Neural crest cell (in vitro differentiated cells): ENCODE data around the gene ST6GAL2. TPM values are rescaled to one million over a fixed set of nuclear protein-coding genes. Genes with fewer than 3 reads are reported as not detected.

Experiments
- DNase-seq: peaks from one replicate; pipeline ENCODE4 v3.0.0; 2021; ENCODE audit warnings: low read depth, mixed read lengths, low spot score
- H3K27ac Mint-ChIP-seq: one replicate; pipeline ENCODE4 v1.8.0; 2021; ENCODE audit warnings: mild to moderate bottlenecking, mixed read lengths; ENCODE audit not compliant: unreplicated experiment
- H3K27me3 Mint-ChIP-seq: 2 replicates; pipeline ENCODE4 v1.8.0; 2021; ENCODE audit warnings: low read depth, mild to moderate bottlenecking, mixed read lengths
- H3K36me3 Mint-ChIP-seq: 2 replicates; pipeline ENCODE4 v1.8.0; 2021; ENCODE audit warnings: low read depth, mild to moderate bottlenecking, mixed read lengths
- H3K4me1 Mint-ChIP-seq: 2 replicates; pipeline ENCODE4 v1.8.0; 2021; ENCODE audit warnings: mixed read lengths
- H3K4me3 Mint-ChIP-seq: one replicate; pipeline ENCODE4 v1.8.0; 2021; ENCODE audit warnings: mild to moderate bottlenecking, mixed read lengths
- H3K9me3 Mint-ChIP-seq: 2 replicates; pipeline ENCODE4 v1.8.0; 2021; ENCODE audit warnings: mixed read lengths
- CTCF ChIP-seq: fragments of 200-600 bp; sonication (generic); conservative IDR thresholded peaks from 2 replicates; pipeline ENCODE4 v1.5.0; 2021; ENCODE audit warnings: antibody characterized with exemption, mild to moderate bottlenecking
- total RNA-seq: library from RNA; stranded (reverse); gene quantifications from 2 replicates; pipeline ENCODE4 v1.2.1, GENCODE V29; 2021

ST6GAL2 gene
- total RNA-seq, 1 donor from 2014 or later = 9.7 TPM

GRCh38 chr2:106843910-106844250, 42.1 kb downstream of the ST6GAL2 start:
- H3K9me3 Mint-ChIP-seq = no peaks in the 10 kb centered on the region
- H3K4me3 Mint-ChIP-seq = no peak overlapping the region
- TF ChIP-seq CTCF = no peak
- no peak overlapping the region for H3K27ac Mint-ChIP-seq
- DNase-seq = no peak
- no peaks in the 10 kb centered on the region for H3K36me3 Mint-ChIP-seq
- peaks cover 14% of the 10 kb centered on the region for H3K4me1 Mint-ChIP-seq
- no peaks in the 10 kb centered on the region for H3K27me3 Mint-ChIP-seq

GRCh38 chr2:106843001-106843909, 42.7 kb downstream of the ST6GAL2 start:
- Mint-ChIP-seq H3K36me3 (no peaks in the 10 kb centered on the region), H3K9me3 (no peaks in the 10 kb centered on the region), H3K27ac (no peak overlapping the region), H3K27me3 (no peaks in the 10 kb centered on the region), H3K4me3 (no peak overlapping the region), H3K4me1 (peaks cover 10% of the 10 kb centered on the region)
- no peak for DNase-seq
- no peak for TF ChIP-seq CTCF

- Mint-ChIP-seq H3K4me1 (peaks cover 9% of the 10 kb centered on the region), H3K4me3 (no peak overlapping the region), H3K9me3 (no peaks in the 10 kb centered on the region), H3K36me3 (no peaks in the 10 kb centered on the region), H3K27me3 (no peaks in the 10 kb centered on the region), H3K27ac (no peak overlapping the region)
- DNase-seq = no peak
- TF ChIP-seq CTCF = no peak
Observed at GRCh38 chr2:106841886-106842645, 43.9 kb downstream of the ST6GAL2 start.

- H3K27me3 Mint-ChIP-seq = no peaks in the 10 kb centered on the region
- no peak overlapping the region for H3K27ac Mint-ChIP-seq
- no peak for DNase-seq
- H3K4me3 Mint-ChIP-seq = no peak overlapping the region
- no peaks in the 10 kb centered on the region for H3K9me3 Mint-ChIP-seq
- H3K4me1 Mint-ChIP-seq = peaks cover 10% of the 10 kb centered on the region
- H3K36me3 Mint-ChIP-seq = no peaks in the 10 kb centered on the region
- no peak for TF ChIP-seq CTCF
Observed at GRCh38 chr2:106840818-106841217, 45.1 kb downstream of the ST6GAL2 start.

GRCh38 chr2:106839849-106840595, 45.9 kb downstream of the ST6GAL2 start:
- Mint-ChIP-seq H3K4me3 (no peak overlapping the region), H3K4me1 (peaks cover 10% of the 10 kb centered on the region), H3K27me3 (no peaks in the 10 kb centered on the region), H3K36me3 (no peaks in the 10 kb centered on the region), H3K9me3 (no peaks in the 10 kb centered on the region), H3K27ac (no peak overlapping the region)
- TF ChIP-seq CTCF = peak; percentile 51
- peak; percentile 34 for DNase-seq
